IMR-90 (cell line): ENCODE results near the gene ZSCAN31. TPM values are rescaled to one million over a fixed set of nuclear protein-coding genes. Genes with fewer than 3 reads are reported as not detected.

Experiments
- ATAC-seq: fragments of 200-7000 bp; cut with Tn5 transposase; 2 replicates; pipeline ENCODE4 v1.9.1; 2020; ENCODE audit warnings: low read depth, mild to moderate bottlenecking, moderate library complexity
- BruUV-seq: library from RNA; stranded (reverse); fragments of 400-500 nt; replicated peaks from 2 replicates; lab custom pipeline; 2021; lab: Mats Ljungman, UMichigan
- CTCF ChIA-PET: fragments of 300-600 bp; formaldehyde crosslinking; extraction: SDS; loops from one replicate; lab custom pipeline; 2021; ENCODE audit warnings: antibody characterized with exemption; lab: Yijun Ruan, JAX
- POLR2A ChIA-PET: fragments of 300-600 bp; sonication (Branson Sonifier 250); formaldehyde crosslinking; loops from one replicate; lab custom pipeline; 2022; ENCODE audit warnings: antibody characterized with exemption; ENCODE audit not compliant: unreplicated experiment; lab: Charles Lee
- DNase-seq: peaks from one replicate; pipeline ENCODE4 v3.0.0; 2013
- H2AFZ ChIP-seq: replicated peaks from 2 replicates; pipeline ENCODE3; 2013; ENCODE audit warnings: low read length, mild to moderate bottlenecking; ENCODE audit not compliant: poor library complexity
- H2AK5ac ChIP-seq: 2 replicates; pipeline ENCODE4 v1.6.1; 2013; ENCODE audit warnings: low read depth, low read length, inconsistent platforms
- H2AK9ac ChIP-seq: replicated peaks from 2 replicates; pipeline ENCODE3; 2013; ENCODE audit warnings: mild to moderate bottlenecking, low read depth, low read length, moderate library complexity; ENCODE audit not compliant: poor library complexity
- H2BK120ac ChIP-seq: 2 replicates; pipeline ENCODE4 v1.6.1; 2013; ENCODE audit warnings: low read depth, low read length, inconsistent platforms
- H2BK15ac ChIP-seq: 3 replicates; pipeline ENCODE4 v1.6.1; 2013; ENCODE audit warnings: low read depth, low read length, inconsistent platforms
- H2BK20ac ChIP-seq: 2 replicates; pipeline ENCODE4 v1.6.1; 2013; ENCODE audit warnings: low read depth, mild to moderate bottlenecking, inconsistent platforms, low read length, moderate library complexity
- H2BK5ac ChIP-seq: 2 replicates; pipeline ENCODE4 v1.6.1; 2013; ENCODE audit warnings: mild to moderate bottlenecking, low read depth, low read length, inconsistent platforms; ENCODE audit not compliant: poor library complexity, severe bottlenecking
- H3K14ac ChIP-seq: replicated peaks from 2 replicates; pipeline ENCODE4 v1.6.1; 2013; ENCODE audit warnings: low read depth, low read length, inconsistent platforms
- H3K18ac ChIP-seq: 2 replicates; pipeline ENCODE4 v1.6.1; 2013; ENCODE audit warnings: low read depth, low read length, control low read depth
- H3K23ac ChIP-seq: 2 replicates; pipeline ENCODE4 v1.6.1; 2013; ENCODE audit warnings: low read depth, low read length, inconsistent platforms
- H3K27ac ChIP-seq: 2 replicates; pipeline ENCODE4 v1.5.1; 2013; ENCODE audit warnings: mild to moderate bottlenecking, control low read depth, low read length; ENCODE audit not compliant: insufficient read depth
- H3K27me3 ChIP-seq: 2 replicates; pipeline ENCODE4 v1.6.1; 2013; ENCODE audit warnings: low read length; ENCODE audit not compliant: control insufficient read depth, insufficient read depth
- H3K36me3 ChIP-seq: 2 replicates; pipeline ENCODE4 v1.6.1; 2013; ENCODE audit warnings: low read length, mixed read lengths; ENCODE audit not compliant: control insufficient read depth, insufficient read depth
- H3K4ac ChIP-seq: 2 replicates; pipeline ENCODE4 v1.6.1; 2013; ENCODE audit warnings: low read depth, low read length, inconsistent platforms
- H3K4me1 ChIP-seq: 2 replicates; pipeline ENCODE4 v1.6.1; 2013; ENCODE audit warnings: low read length, mixed read lengths; ENCODE audit not compliant: control insufficient read depth, insufficient read depth
- H3K4me2 ChIP-seq: 2 replicates; pipeline ENCODE4 v1.6.1; 2013; ENCODE audit warnings: low read depth, mild to moderate bottlenecking, control low read depth, low read length, moderate library complexity
- H3K4me3 ChIP-seq: 2 replicates; pipeline ENCODE4 v1.5.1; 2013; ENCODE audit warnings: low read depth, mild to moderate bottlenecking, control low read depth, low read length, moderate library complexity; ENCODE audit not compliant: insufficient read depth
- H3K56ac ChIP-seq: 2 replicates; pipeline ENCODE4 v1.6.1; 2013; ENCODE audit warnings: low read length, inconsistent platforms; ENCODE audit not compliant: insufficient read depth; ENCODE audit errors: extremely low read depth
- H3K79me1 ChIP-seq, 2 experiments: 2 replicates each; pipeline ENCODE4 v1.6.1; 2013; ENCODE audit warnings: low read length in 2 of 2, inconsistent platforms in 1 of 2, low read depth in 1 of 2
- H3K9ac ChIP-seq: 2 replicates; pipeline ENCODE4 v1.6.1; 2013; ENCODE audit warnings: low read depth, low read length, control low read depth
- H3K9me1 ChIP-seq: 2 replicates; pipeline ENCODE4 v1.6.1; 2013; ENCODE audit warnings: low read length, inconsistent platforms; ENCODE audit not compliant: insufficient read depth
- H3K9me3 ChIP-seq: 2 replicates; pipeline ENCODE4 v1.6.1; 2013; ENCODE audit warnings: low read length; ENCODE audit not compliant: control insufficient read depth, insufficient read depth
- H4K20me1 ChIP-seq: 2 replicates; pipeline ENCODE4 v1.6.1; 2013; ENCODE audit warnings: low read length, inconsistent platforms; ENCODE audit not compliant: insufficient read depth
- H4K5ac ChIP-seq: 2 replicates; pipeline ENCODE4 v1.6.1; 2013; ENCODE audit warnings: mild to moderate bottlenecking, low read depth, low read length, control low read depth
- H4K8ac ChIP-seq, 2 experiments: 2 replicates each; pipeline ENCODE4 v1.6.1; 2013; ENCODE audit warnings: low read depth in 2 of 2, low read length in 2 of 2, control low read depth in 1 of 2, inconsistent platforms in 1 of 2
- H4K91ac ChIP-seq: 2 replicates; pipeline ENCODE4 v1.6.1; 2013; ENCODE audit warnings: low read depth, low read length, inconsistent platforms; ENCODE audit not compliant: insufficient read depth
- CEBPB ChIP-seq: IDR thresholded peaks from 2 replicates; pipeline ENCODE4 v1.6.1; 2012; ENCODE audit warnings: low read depth, low read length, improper control_type of control experiment
- CHD1 ChIP-seq: IDR thresholded peaks from 2 replicates; pipeline ENCODE4 v1.6.1; 2012; ENCODE audit warnings: low read depth, low read length, improper control_type of control experiment
- WGBS, 2 experiments: methylation state at CpG; one replicate each; pipeline versions ENCODE4 v1.1.5 to v1.1.7; 2013; ENCODE audit warnings: missing lambda C conversion rate in 2 of 2; ENCODE audit not compliant: insufficient read length in 1 of 2; ENCODE audit errors: extremely low coverage in 2 of 2; 5-methylcytosine and 5-hydroxymethylcytosine counted together
- dilution Hi-C: fragments of 300-500 bp; cut with HindIII; formaldehyde crosslinking; loops from one replicate; pipeline ENCODE4 v1.14.3; 2018; ENCODE audit warnings: low sequenced_read_pairs; ENCODE audit not compliant: unreplicated experiment
- in situ Hi-C: fragments of 300-500 bp; cut with MboI; formaldehyde crosslinking; loops from 3 replicates; pipeline ENCODE4 v1.14.3; 2019; ENCODE audit warnings: low sequenced_read_pairs, inconsistent platforms, mixed read lengths
- intact Hi-C: fragments of 100-400 bp; cut with micrococcal nuclease; formaldehyde crosslinking; loops from 2 replicates; pipeline ENCODE4 v1.10.0; 2022
- polyA plus RNA-seq, 3 experiments: library from polyadenylated mRNA; depleted of rRNA; stranded (reverse); fragments of >200 nt; gene quantifications; 2 replicates each; pipeline ENCODE4 v1.2.3, GENCODE V29; 2012; ENCODE audit warnings: low replicate concordance in 1 of 3
- total RNA-seq: library from RNA; depleted of rRNA; stranded (reverse); fragments of >200 nt; gene quantifications from 2 replicates; pipeline ENCODE4 v1.2.3, GENCODE V29; 2012

The ZSCAN31 gene
- total and polyA plus RNA-seq, 2 of the 4 experiments (the other 2 are of a cell fraction): 1.4 to 4.7 TPM

GRCh38 chr6:28277746-28278145, 58.2 kb downstream of the ZSCAN31 start:
- Histone ChIP-seq H4K91ac (no peak overlapping the region), H2BK20ac (no peak overlapping the region), H3K23ac (no peak overlapping the region), H3K27me3 (no peaks in the 10 kb centered on the region), H3K9me3 (no peaks in the 10 kb centered on the region), H3K14ac (no peak overlapping the region), H3K27ac (no peak overlapping the region), H2BK120ac (no peak overlapping the region), H4K5ac (no peak overlapping the region), H3K4me2 (no peak overlapping the region), H2AK5ac (no peak overlapping the region), H3K36me3 (peaks cover 15% of the 10 kb centered on the region), H3K4me3 (no peak overlapping the region), H3K9me1 (no peaks in the 10 kb centered on the region), H3K79me1 (peaks cover 7 to 13% of the 10 kb centered on the region in 2 experiments), H2AFZ (no peak overlapping the region), H3K4ac (no peak overlapping the region), H3K56ac (no peak overlapping the region), H3K9ac (no peak overlapping the region), H3K4me1 (peaks cover 3% of the 10 kb centered on the region; the same call in 1 of the 2 replicates), H3K18ac (no peak overlapping the region), H4K20me1 (no peaks in the 10 kb centered on the region), H2BK15ac (no peak overlapping the region), H4K8ac (no peak overlapping the region), H2AK9ac (no peak overlapping the region), H2BK5ac (no peak overlapping the region)
- no CpG with 5 or more reads among the region's 3 CpGs for WGBS, 2 experiments
- DNase-seq (no peak), ATAC-seq (no peak)
- TF ChIP-seq CHD1 (no peak), CEBPB (0 out of 2 replicates have a peak, but pooled peaks have one; percentile 44)
- POLR2A ChIA-PET: no interaction called here
- CTCF ChIA-PET: interaction anchor here (0.6 kb wide), 1 partner anchor 1153 kb away, joined by 3 read pairs; no protein-coding TSS in a partner anchor
- in situ Hi-C loops (no loop called here), dilution Hi-C loops (no loop called here), intact Hi-C loops (no loop called here)
- BruUV-seq: no TSS peak
